GM12875 (cell line): ENCODE measurements around the gene POLL.
A peak's percentile ranks its signal among the peaks of the same experiment; 100 is the strongest.

Experiments used
- H3K4me3 ChIP-seq: one replicate; pipeline ENCODE4 v1.5.1; 2011; ENCODE audit warnings: low read depth, low read length, control low read depth
- CTCF ChIP-seq: IDR thresholded peaks from 2 replicates; pipeline ENCODE4 v1.5.1; 2011; ENCODE audit warnings: low read depth, mild to moderate bottlenecking, control low read depth, inconsistent platforms, low read length, moderate library complexity, borderline replicate concordance; ENCODE audit not compliant: insufficient read depth

Gene POLL

GRCh38 chr10:101571271-101571925 is 16.7 kb downstream of the POLL start:
- H3K4me3 ChIP-seq, result no peak overlapping the region

GRCh38 chr10:101570428-101571270 is 17.4 kb downstream of the POLL start:
- peak overlapping the region; percentile 56 for H3K4me3 ChIP-seq
- TF ChIP-seq CTCF, result no peak

More at GRCh38 chr10:101571271-101571925, 16.7 kb downstream of the POLL start:
- no peak for TF ChIP-seq CTCF

- peak; percentile 89 for TF ChIP-seq CTCF
- peak overlapping the region; percentile 56 for H3K4me3 ChIP-seq
Measured at GRCh38 chr10:101569622-101570427, 18.2 kb downstream of the POLL start.

- no peak overlapping the region for H3K4me3 ChIP-seq
- no peak for TF ChIP-seq CTCF
Measured at GRCh38 chr10:101569323-101569621, 18.8 kb downstream of the POLL start.

GRCh38 chr10:101568054-101568745 is 19.9 kb downstream of the POLL start:
- TF ChIP-seq CTCF, result no peak
- H3K4me3 ChIP-seq, result no peak overlapping the region

- no peak overlapping the region for H3K4me3 ChIP-seq
- TF ChIP-seq CTCF, result no peak
Measured at GRCh38 chr10:101567165-101568006, 20.7 kb downstream of the POLL start.
